HG02642 (cell line): ENCODE data around the gene HS6ST1.

Experiments used
- ATAC-seq: cut with Tn5 transposase; IDR thresholded peaks from one replicate; pipeline ENCODE4 v1.9.1; 2021; ENCODE audit warnings: mild to moderate bottlenecking; ENCODE audit not compliant: unreplicated experiment, poor library complexity

Gene HS6ST1

GRCh38 chr2:128284841-128285240 lies 33.8 kb downstream of the HS6ST1 start:
- ATAC-seq: no peak

- ATAC-seq: no peak
Observed at GRCh38 chr2:128284037-128284441, 34.6 kb downstream of the HS6ST1 start.

- ATAC-seq: no peak
Observed at GRCh38 chr2:128282976-128283810, 35.5 kb downstream of the HS6ST1 start.

GRCh38 chr2:128282246-128282975 lies 36.3 kb downstream of the HS6ST1 start:
- ATAC-seq: no peak

GRCh38 chr2:128281852-128282245 lies 36.8 kb downstream of the HS6ST1 start:
- ATAC-seq: no peak

- ATAC-seq: no peak
Observed at GRCh38 chr2:128280901-128281321, 37.8 kb downstream of the HS6ST1 start.

GRCh38 chr2:128280158-128280871 lies 38.4 kb downstream of the HS6ST1 start:
- no peak for ATAC-seq

GRCh38 chr2:128279786-128280157 lies 38.9 kb downstream of the HS6ST1 start:
- no peak for ATAC-seq

GRCh38 chr2:128279009-128279408 lies 39.7 kb downstream of the HS6ST1 start:
- ATAC-seq: no peak

GRCh38 chr2:128277961-128278681 lies 40.5 kb downstream of the HS6ST1 start:
- no peak for ATAC-seq

GRCh38 chr2:128276878-128277675 lies 41.6 kb downstream of the HS6ST1 start:
- ATAC-seq: no peak

GRCh38 chr2:128275498-128276045 lies 43.1 kb downstream of the HS6ST1 start:
- ATAC-seq: no peak

- no peak for ATAC-seq
Observed at GRCh38 chr2:128274218-128274617, 44.5 kb downstream of the HS6ST1 start.

- ATAC-seq: no peak
Observed at GRCh38 chr2:128273469-128274081, 45.1 kb downstream of the HS6ST1 start.

GRCh38 chr2:128272601-128273468 lies 45.8 kb downstream of the HS6ST1 start:
- ATAC-seq: no peak

GRCh38 chr2:128271911-128272600 lies 46.6 kb downstream of the HS6ST1 start:
- no peak for ATAC-seq

- ATAC-seq: no peak
Observed at GRCh38 chr2:128271597-128271910, 47.1 kb downstream of the HS6ST1 start.
